Choroid plexus epithelial cell (primary cell): Measurements from ENCODE around the gene CUL7.

Experiments used
- DNase-seq: peaks from one replicate; pipeline ENCODE4 v3.0.0-alpha.2; 2010; ENCODE audit warnings: low read depth
- H3K4me3 ChIP-seq: 2 replicates; pipeline ENCODE4 v1.5.1; 2011; ENCODE audit warnings: low read depth, mild to moderate bottlenecking, control low read depth, low read length, moderate library complexity
- CTCF ChIP-seq: conservative IDR thresholded peaks from 2 replicates; pipeline ENCODE4 v1.5.1; 2011; ENCODE audit warnings: low read depth, mild to moderate bottlenecking, control low read depth, inconsistent platforms, low read length, moderate library complexity

The CUL7 gene

GRCh38 chr6:42989923-42990322 is 63.7 kb downstream of the CUL7 start:
- no peak overlapping the region for H3K4me3 ChIP-seq
- no peak for TF ChIP-seq CTCF
- DNase-seq: no peak

DNA sequence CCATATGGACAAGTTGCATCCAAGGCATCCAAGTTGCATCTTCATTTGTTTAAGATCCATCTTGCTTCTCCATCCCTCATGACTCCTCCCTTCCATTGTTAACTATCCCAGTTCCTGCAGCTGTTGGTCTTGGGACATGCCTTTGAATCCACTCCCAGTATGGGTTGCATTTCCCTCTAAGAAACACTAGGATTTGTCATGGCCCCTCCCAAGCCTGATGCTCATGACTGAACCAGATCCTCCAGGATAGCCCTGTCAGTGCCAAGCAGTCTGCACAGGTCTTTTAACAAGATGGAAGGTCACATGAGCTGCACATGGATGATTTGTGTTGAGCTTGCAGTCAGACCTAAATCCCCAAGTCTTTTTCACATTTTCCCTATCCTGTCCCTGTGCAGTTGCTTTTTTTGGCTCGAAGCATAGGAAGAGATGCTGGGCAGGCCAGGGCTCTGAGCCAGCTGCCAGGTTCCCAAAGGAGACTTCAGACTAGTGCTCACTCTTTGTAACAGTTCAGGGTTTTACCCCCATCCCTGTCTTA is 65.1 kb downstream of the CUL7 start:
- TF ChIP-seq CTCF: no peak
- no peak for DNase-seq
- H3K4me3 ChIP-seq: no peak overlapping the region
